Choroid plexus epithelial cell (primary cell): ENCODE measurements around the gene RBM22.

Experiments
- DNase-seq: peaks from one replicate; pipeline ENCODE4 v3.0.0-alpha.2; 2010; ENCODE audit warnings: low read depth
- H3K4me3 ChIP-seq: 2 replicates; pipeline ENCODE4 v1.5.1; 2011; ENCODE audit warnings: low read depth, mild to moderate bottlenecking, control low read depth, low read length, moderate library complexity
- TF ChIP-seq, protein P1 (sequence below): conservative IDR thresholded peaks from 2 replicates; pipeline ENCODE4 v1.5.1; 2011; ENCODE audit warnings: low read depth, mild to moderate bottlenecking, control low read depth, inconsistent platforms, low read length, moderate library complexity

RBM22 gene

DNA sequence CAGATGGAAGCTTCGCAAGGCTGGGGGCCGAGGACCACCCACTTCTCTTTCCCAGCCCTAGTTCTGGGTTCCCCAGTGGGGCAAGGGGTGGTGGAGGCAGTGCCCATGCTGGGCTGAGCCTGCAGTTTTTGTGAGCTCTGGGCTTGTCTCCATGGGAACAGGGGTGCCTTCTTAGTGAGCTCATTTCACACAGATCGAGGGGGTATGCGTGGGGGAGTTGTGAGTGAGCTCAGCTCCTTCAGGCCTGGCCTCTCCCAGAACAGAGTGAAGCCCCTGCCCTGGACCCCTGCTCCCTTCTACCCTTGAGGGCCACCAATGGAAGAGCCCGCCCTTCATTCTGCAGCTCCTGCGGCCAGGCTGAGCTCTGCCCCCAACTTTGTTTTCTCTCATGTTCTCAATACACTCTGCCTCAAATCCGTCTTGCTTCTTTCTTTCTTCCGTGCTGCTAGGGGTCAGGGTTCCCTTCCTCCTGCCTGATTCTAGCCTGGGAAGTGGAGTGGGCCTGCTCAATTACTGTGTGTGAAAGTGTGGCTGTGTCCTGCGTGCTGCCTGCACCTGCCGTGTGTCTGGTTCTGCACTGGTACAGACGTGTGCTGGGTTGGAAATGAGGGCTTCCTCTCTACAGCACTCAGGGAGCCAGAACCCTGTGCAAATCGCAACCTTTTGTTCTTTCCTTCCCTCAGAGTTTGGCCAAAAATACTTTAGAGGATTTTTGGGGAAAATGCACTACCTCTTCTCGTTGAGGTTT, 48.8 kb downstream of the RBM22 start:
- TF ChIP-seq, protein P1, sequence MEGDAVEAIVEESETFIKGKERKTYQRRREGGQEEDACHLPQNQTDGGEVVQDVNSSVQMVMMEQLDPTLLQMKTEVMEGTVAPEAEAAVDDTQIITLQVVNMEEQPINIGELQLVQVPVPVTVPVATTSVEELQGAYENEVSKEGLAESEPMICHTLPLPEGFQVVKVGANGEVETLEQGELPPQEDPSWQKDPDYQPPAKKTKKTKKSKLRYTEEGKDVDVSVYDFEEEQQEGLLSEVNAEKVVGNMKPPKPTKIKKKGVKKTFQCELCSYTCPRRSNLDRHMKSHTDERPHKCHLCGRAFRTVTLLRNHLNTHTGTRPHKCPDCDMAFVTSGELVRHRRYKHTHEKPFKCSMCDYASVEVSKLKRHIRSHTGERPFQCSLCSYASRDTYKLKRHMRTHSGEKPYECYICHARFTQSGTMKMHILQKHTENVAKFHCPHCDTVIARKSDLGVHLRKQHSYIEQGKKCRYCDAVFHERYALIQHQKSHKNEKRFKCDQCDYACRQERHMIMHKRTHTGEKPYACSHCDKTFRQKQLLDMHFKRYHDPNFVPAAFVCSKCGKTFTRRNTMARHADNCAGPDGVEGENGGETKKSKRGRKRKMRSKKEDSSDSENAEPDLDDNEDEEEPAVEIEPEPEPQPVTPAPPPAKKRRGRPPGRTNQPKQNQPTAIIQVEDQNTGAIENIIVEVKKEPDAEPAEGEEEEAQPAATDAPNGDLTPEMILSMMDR = no peak
- H3K4me3 ChIP-seq = no peak overlapping the region
- DNase-seq = no peak

DNA sequence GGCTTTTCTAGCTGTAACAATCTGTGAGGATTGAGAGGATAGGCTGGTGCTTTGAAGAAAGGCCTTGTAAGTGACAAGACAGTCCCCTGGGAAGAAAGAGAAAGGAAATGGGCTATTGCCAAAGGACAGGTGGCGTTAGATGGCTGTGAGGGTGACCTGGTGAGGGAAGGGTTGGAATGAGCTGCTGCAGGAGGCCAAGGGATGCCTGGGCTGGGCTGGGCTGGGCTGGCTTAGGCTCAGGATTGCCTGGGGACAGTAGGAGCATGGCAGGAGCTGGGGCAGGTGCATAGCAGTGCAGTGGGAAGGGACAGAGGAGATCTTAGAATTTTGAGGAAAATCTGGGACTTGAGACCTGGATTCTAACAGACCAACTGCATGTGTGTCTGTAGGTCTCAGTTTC, 49.5 kb downstream of the RBM22 start:
- no peak overlapping the region for H3K4me3 ChIP-seq
- TF ChIP-seq, protein P1 = no peak
- no peak for DNase-seq

DNA sequence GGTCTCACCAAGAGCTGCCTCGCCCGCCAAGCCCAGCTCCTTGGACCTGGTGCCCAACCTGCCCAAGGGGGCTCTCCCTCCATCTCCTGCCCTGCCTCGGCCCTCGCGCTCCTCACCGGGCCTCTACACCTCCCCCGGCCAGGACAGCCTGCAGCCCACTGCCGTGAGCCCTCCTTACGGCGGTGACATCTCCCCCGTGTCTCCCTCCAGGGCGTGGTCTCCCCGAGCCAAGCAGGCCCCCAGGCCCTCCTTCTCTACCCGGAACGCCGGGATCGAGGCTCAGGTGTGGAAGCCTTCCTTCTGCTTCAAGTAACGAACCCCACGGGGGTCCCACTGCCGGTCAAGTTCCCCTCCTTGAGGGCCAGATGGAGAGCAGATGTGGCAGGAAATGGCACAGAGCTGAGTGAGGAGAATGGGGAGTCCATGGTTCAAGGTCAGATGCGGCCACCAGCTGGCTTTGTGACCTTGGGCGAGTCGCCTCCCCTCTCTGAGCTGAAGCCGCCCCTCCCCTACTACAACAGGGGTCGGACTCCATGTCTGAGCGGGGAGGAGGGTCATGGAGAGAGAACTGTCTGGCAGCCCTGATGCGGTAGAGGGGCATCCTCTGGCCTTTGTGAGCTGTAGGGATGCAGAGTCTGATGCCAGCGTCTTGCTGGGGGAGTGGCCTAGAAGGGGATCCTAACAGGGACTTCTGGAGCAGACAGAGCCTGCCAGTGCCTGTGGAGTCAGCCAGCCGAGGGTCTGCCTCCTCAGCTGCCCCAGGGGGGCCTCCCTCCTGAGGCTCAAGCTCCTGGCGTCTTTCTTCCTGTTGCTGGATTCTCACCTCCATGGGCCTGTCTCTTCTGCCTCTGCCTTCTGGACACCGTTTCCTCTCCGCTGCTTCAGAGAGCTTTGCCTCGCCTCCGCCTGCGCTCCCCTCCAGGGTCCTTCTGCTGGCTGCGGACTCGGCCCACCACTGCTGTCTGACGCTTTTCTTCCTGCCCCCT, 50.5 kb downstream of the RBM22 start:
- no peak for DNase-seq
- TF ChIP-seq, protein P1 = no peak
- no peak overlapping the region for H3K4me3 ChIP-seq

DNA sequence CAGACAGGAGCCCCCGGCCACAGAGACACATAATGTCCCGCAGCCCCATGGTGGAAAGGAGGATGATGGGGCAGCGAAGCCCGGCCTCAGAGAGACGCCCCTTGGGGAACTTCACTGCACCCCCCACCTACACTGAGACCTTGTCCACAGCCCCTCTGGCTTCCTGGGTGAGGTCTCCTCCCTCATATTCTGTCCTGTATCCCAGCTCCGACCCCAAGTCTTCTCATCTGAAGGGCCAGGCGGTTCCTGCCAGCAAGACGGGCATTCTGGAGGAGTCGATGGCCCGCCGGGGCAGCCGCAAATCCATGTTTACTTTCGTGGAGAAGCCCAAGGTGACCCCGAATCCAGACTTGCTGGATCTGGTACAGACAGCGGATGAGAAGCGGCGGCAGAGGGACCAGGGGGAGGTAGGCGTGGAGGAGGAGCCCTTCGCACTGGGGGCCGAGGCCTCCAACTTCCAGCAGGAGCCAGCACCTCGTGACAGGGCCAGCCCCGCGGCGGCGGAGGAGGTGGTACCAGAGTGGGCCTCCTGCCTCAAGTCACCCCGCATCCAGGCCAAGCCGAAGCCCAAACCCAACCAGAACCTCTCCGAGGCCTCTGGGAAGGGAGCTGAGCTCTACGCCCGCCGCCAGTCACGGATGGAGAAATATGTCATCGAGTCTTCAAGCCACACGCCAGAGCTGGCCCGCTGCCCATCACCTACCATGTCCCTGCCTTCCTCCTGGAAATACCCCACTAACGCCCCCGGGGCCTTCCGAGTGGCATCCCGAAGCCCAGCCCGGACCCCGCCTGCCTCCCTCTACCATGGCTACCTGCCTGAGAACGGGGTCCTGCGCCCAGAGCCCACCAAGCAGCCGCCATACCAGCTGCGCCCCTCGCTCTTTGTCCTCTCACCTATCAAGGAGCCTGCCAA, 51.5 kb downstream of the RBM22 start:
- H3K4me3 ChIP-seq = no peak overlapping the region
- DNase-seq = no peak
- TF ChIP-seq, protein P1 = no peak

DNA sequence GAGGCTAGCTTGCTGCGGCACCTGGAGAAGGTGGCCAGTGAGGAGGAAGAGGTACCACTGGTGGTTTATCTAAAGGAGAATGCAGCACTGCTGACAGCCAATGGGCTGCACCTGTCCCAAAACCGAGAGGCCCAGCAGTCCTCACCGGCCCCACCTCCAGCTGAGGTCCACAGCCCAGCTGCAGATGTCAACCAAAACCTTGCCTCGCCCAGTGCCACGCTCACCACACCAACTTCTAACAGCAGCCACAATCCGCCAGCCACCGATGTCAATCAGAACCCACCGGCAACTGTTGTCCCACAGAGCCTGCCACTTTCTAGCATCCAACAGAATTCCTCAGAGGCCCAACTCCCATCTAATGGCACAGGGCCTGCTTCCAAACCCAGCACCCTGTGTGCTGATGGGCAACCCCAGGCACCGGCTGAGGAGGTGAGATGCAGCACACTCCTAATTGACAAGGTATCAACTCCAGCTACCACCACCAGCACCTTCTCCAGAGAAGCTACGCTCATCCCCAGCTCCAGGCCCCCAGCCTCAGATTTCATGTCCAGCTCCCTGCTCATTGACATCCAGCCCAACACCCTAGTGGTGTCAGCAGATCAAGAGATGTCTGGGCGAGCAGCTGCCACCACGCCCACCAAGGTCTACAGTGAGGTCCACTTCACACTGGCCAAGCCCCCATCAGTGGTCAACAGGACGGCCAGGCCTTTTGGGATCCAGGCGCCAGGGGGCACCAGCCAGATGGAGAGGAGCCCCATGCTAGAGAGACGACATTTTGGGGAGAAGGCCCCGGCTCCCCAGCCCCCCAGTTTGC, 52.4 kb downstream of the RBM22 start:
- TF ChIP-seq, protein P1 = no peak
- H3K4me3 ChIP-seq = no peak overlapping the region
- DNase-seq = no peak
